Measurements from ENCODE around the gene TRMT112.

TRMT112 gene

GRCh38 chr11:64317325-64317960 lies at the start of gene TRMT112:
TSS of gene TRMT112 (minus strand) at chr11:64317559. CDS start at chr11:64317526, 33 bp downstream.
- peak; percentile 77 to 98 (median 95) for DNase-seq

GRCh38 chr11:64366751-64367150 lies 49.4 kb upstream of the TRMT112 start:
- no peak for DNase-seq

DNA sequence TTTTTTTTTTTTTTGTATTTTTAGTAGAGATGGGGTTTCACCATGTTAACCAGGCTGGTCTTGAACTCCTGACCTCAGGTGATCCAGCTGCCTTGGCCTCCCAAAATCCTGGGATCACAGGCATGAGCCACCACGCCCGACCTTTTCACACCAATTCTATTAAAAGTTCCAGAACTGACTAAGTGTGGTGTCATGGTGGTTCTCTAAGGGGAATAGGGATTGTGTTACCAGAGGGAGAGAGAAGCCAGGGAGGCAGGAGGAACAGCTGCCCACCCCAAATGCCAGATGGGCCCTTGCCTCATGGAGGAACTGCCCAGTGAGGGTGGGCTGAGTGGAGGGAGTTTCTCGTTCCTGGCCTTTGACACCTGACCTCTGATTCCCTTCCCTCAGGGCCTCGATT lies 47.6 kb upstream of the TRMT112 start:
- no peak for DNase-seq

GRCh38 chr11:64364435-64364834 lies 47.1 kb upstream of the TRMT112 start:
- DNase-seq: no peak

DNA sequence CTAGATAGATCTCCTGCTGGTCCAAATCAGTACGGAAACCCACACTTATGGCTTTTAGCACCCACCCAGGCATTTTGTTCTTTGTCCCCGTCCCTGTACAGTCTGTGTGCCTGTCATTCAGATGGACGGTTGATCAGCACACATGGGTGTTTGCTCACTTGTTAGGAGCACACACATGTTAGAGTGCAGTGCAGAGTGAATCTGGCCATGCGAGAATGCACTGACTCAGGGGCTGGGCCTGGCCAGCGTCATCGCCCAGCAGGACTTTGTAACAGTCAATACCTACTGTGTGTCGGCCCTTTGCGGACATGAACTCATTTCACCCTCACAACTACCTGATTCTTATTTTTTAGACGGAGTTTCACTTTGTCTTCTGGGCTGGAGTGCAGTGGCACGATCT lies 45.0 kb upstream of the TRMT112 start:
- no peak for DNase-seq

DNA sequence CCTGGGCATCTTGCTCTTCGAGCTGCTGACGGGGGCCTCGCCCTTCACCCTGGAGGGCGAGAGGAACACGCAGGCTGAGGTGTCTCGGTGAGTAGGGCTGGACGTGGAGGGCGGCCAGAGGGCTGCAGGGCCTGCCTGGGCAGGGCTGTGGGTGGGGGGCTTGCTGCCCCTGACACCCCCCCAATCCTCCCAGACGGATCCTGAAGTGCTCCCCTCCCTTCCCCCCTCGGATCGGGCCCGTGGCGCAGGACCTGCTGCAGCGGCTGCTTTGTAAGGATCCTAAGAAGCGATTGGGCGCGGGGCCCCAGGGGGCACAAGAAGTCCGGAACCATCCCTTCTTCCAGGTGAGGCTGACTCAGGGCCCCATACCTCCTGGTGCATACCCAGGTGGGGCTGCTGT lies 44.3 kb upstream of the TRMT112 start:
- DNase-seq: no peak

DNA sequence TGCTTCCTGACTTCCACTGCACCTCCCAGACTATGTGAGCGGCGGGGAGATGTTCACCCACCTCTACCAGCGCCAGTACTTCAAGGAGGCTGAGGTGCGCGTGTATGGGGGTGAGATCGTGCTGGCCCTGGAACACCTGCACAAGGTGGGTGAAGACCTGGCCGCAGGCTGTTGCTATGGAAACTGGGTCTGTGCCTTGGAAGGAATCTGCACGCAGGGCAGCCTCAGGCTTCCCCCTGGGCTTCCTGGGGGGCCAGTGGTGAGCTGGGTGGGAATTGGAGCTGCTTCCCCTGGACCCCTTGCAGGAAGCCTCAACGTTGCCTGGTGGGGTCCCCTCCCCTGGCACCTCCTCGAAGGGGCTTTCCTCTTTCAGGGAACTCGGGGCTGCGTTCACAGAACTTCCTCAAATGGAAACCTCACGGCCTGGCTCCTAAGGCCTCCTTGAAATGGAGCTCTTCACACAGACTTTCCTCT lies 43.1 kb upstream of the TRMT112 start:
- DNase-seq: no peak

DNA sequence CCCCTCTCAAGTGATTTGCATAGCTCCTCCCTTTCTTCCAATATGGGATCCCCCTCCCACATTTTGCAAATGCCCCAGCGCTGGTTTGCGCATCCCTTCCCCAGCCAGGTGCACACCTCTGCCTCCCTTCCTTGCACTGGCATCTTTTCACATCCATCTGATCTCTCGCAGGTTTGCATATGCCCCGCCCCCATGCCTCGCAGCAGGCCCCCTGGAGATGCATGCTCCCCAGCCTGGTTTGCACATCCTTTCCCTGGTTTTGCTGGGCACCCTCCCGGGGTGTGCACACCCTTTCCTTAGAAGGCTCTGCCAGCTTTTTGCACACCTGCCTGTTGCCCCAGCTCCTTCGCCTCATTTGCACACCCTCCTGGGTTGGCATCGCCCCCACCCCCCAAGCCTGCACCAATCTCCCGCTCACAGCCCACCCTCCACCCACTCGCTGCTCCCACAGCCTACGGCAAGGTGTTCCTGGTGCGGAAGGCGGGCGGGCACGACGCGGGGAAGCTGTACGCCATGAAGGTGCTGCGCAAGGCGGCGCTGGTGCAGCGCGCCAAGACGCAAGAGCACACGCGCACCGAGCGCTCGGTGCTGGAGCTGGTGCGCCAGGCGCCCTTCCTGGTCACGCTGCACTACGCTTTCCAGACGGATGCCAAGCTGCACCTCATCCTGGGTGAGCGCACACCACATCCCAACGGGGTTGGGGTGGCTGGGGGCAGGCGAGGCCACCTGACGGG lies 42.5 kb upstream of the TRMT112 start:
- peak in 30 of 58 donors; percentile 14 to 68 (median 39) for DNase-seq

GRCh38 chr11:64358907-64359711 lies 41.8 kb upstream of the TRMT112 start, which contains the start of gene RPS6KA4:
TSS of gene RPS6KA4 (plus strand) at chr11:64359162. CDS start at chr11:64359236, 74 bp downstream.
- peak in 45 of 58 donors; percentile 12 to 68 (median 45) for DNase-seq

- DNase-seq: peak in 3 of 58 donors; percentile 54 to 60 (median 57)
These were observed 41.2 kb upstream of the TRMT112 start for GRCh38 chr11:64358536-64358906.

- DNase-seq: no peak
These were observed 40.7 kb upstream of the TRMT112 start for GRCh38 chr11:64357904-64358535.

DNA sequence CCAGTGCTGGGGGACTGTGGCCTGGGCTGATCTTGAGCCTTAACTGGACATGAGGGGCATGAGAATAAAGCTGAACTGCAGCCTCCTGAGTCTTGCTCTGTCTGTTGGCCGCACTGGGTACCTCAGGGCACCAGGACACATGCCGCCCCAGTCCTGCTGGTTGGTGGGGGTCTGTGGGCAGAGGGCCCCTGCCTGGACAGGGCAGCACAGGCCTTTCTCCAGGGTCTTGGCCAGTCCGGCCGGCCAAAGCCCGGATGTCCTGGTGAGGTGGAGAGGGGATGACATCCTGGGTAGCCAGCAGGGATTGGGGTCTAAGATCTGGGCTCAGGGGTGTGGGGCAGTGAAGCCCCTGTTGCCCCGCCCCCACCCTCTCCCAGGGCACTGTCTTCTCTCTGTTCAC lies 40.1 kb upstream of the TRMT112 start:
- DNase-seq: no peak

- DNase-seq: peak in 1 of 58 donors; percentile 6
These were observed 39.4 kb upstream of the TRMT112 start for GRCh38 chr11:64356498-64357411.

DNA sequence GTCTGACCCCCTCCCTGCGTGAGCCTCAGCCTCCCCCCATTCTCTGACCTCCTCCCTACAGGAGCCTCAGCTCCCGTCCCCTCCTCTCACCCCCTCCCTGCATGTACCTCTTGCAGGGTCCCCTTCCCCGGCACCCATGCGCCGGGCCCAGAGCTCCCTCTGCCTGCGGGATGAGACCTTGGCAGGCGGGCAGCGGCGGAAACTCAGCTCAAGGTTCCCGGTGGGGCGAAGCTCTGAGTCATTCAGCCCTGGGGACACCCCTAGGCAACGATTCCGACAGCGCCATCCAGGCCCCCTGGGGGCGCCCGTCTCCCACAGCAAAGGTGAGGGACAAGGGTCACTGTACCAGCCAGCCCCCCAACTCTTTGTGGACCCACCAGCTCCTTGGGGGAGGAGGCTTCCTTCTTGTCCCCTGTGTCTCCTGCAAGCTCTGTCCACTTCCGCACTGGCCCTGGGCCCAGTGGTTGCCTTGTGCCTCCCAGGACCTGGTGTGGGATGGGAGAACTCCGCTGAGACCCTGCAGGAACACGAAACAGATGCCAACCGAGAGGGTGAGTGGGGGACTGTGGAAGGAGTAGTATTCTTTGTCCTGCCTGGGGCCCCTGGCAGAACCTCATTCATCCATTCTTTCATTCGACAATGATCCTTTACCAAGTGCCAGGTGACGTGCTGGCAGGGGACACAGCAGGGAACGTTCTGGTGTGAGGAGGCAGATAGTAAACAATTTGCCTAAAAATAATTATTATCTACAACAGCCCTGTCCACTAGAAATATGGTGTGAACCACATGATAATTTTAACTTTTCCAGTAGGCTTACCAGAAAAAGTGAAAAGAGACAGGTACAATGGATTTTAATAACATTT lies 38.0 kb upstream of the TRMT112 start:
- DNase-seq: peak in 52 of 58 donors; percentile 6 to 82 (median 56)

DNA sequence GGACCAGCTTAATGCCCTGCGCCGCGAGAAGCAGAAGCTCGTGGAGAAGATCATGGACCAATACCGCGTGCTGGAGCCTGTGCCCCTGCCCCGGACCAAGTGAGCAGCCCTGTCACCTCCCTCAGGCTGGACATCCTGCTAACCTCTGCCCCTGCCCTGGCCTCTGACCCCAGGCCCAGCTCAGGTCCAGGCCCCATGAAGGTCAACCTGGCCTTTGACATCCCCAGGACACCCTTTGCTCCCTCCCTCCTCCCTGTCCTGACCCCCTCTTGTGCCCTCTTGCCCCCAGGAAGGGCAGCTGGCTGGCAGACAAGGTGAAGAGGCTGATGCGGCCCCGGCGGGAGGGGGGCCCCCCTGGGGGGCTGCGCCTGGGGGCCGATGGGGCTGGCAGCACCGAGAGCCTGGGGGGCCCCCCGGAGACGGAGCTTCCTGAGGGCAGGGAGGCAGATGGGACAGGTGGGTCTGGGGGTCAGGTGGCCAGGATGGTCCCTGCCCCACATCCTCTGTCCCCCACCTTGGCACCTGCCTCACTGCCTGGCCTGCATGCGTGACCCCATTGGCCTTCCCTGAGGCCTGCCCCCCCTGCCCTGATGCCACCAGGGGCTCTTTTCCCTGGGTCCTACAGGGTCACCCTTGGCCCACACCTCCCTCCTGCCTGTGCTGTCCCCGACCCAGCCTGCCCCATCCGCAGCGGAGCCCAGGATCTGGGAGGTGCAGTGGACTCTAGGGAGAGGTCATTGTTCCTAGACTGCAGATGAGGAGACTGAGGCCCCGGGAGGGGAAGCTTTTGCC lies 36.6 kb upstream of the TRMT112 start:
- no peak for DNase-seq

GRCh38 chr11:64352995-64353714 lies 35.8 kb upstream of the TRMT112 start:
- DNase-seq: no peak

All from anterior cingulate cortex (tissue), 58 donors.